DMS 273 treated with DMSO at 0.1 percent for 48 hours (cell line): ENCODE results near the gene TBCCD1.
"Not testable (repeated sequence)": the region's sequence is repeated elsewhere in the genome, so short reads cannot be mapped to it uniquely, and the experiment has no call there.

Experiments used
- DNase-seq: peaks from one replicate; lab custom pipeline; 2025; lab: John Stamatoyannopoulos, UW

Gene TBCCD1

GRCh38 chr3:186594591-186595113, 27.5 kb upstream of the TBCCD1 start:
- DNase-seq, result no peak

DNA sequence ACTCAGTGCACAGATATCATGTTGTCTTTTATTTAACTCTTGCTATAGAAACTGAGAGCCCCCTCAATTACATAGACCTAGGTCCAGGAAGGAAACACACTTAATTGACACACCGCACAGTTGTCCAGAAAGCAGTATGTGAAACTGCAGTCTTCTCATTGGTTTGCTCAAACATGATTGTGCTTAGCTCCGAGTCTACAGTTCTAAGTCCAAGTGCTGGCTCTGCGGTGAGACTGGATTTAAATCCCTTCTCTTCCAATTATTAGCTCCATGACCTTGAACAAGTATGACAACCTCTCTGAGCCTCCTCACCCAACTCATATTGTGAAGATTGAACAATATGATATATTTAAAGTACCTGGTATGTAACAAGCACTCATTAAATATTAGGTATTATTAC, 26.7 kb upstream of the TBCCD1 start:
- no peak for DNase-seq

DNA sequence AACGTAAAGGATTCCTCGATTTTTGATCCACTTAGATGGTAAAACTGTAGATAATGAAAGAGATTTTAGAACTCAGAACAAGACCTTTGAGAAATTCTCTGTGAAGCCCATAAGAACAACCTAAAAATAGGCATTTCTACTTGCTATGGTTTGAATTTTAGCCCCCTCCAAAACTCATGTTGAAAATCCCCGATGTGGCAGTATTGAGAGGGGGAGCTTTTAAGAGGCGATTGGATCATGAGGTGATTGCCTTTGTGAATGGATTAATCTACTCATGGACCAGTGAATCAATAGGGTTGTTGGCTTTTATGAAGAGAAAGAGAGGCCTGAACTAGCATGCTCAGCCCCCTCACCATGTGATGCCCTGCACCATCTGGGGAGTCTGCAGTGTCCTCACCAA, 25.5 kb upstream of the TBCCD1 start:
- no peak for DNase-seq

DNA sequence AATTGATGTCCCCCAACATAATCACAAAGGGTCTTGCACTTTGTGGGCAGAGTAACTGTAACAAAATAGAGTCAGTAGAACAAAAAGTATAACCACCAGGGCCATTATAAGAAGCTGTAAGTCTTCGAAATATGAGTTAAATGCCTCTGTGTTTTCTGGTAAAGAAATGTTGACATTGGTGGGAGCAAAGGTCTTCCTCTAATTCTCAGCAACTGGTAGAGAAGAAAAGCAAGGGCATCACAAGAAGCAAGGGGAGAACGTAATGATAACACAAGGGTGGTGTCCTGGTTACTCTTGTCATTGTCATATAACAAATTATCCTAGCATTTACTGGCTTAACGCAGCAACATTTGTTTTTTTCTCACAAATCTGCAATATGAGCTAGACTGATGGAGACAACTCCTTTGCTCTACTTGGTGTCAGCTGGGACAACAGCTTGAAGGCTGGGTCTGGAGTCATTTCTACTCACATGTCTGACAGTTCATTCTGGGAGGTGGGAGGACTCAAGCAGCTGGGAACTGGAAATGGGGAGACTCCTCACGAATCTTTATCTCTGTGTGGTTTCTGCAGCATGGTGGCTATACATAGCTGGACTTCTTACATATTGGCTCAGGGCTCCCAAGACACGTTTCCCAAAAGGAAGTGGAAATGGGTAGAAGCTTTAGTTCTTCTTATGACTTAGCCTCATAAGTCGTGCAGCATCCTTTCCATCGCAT, 23.6 kb upstream of the TBCCD1 start:
- DNase-seq, result no peak

DNA sequence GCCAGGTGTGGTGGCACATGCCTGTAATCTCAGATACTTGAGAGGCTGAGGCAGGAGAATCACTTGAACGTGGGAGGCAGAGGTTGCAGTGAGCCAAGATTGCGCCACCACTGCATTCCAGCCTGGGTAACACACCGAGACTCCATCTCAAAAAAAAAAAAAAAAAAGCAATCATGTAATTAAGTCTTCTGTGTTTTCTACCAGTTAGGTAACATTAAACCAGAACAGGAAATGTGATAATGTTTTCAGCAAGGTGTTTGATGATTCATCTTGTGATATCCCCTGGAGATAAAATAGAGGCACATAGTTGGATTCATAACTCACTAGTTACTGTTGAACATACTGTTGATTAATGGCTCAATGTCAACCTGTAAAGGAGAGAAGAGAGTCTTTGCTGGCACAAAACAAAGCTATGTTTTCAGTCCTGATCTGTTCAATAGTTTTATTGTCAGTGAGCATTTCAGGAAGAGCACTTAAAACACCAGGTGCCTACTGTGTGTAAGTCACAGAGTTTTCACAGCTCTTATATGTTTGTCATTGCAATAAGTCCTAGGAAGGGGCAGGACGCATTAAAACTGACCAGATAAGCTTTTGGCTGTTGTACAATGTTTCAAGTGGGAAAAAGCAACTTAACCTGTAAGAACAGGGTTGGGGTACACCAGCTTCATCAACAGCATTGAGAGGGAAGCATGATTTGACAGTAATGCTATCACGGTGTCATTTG, 22.9 kb upstream of the TBCCD1 start:
- DNase-seq, result no peak

DNA sequence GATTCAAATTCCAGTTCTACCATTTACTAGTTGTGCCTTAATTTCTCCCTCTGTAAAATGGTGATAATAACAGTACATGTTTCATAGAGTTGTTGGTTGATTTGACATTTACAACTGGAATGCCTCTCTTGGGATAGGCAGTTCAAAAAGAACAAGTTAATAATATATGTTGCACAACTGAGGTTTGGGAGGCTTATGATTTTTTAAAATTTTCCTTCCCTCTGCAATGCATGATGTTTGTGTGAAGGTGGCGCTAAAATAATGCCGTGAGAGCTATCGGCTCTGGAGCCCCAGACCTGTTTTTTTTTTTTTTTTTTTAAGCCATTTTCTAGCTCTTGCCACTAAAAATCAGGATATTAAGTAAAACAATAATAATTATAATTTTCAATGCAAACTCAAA, 22.0 kb upstream of the TBCCD1 start:
- DNase-seq, result no peak

- DNase-seq, result no peak
Observed at GRCh38 chr3:186588632-186589031, 21.5 kb upstream of the TBCCD1 start.

- DNase-seq, result no peak
Observed at GRCh38 chr3:186587183-186587582, 20.0 kb upstream of the TBCCD1 start.

GRCh38 chr3:186586245-186586644, 19.1 kb upstream of the TBCCD1 start:
- DNase-seq, result not testable (repeated sequence)

- no peak for DNase-seq
Observed at GRCh38 chr3:186583831-186584230, 16.7 kb upstream of the TBCCD1 start.

- no peak for DNase-seq
Observed at GRCh38 chr3:186582541-186582940, 15.4 kb upstream of the TBCCD1 start.

DNA sequence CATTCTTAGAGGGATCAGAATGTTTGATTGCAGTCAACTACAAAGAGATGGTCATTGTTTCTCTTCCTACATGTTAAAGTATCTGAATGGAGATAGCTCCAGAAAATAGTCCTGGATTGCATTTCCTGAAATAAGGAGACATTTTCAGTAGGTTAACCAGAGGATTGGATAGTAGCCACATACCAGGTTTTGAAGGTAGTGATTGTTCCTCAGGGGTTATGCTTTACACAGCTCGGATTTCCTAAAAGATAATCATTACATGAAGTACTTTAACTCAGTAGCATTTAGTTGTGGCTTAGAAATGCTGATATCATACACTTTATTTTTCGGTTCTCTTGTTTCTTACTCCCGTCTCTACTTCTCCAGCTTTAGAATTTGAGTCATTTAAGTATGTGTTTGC, 13.6 kb upstream of the TBCCD1 start:
- no peak for DNase-seq

DNA sequence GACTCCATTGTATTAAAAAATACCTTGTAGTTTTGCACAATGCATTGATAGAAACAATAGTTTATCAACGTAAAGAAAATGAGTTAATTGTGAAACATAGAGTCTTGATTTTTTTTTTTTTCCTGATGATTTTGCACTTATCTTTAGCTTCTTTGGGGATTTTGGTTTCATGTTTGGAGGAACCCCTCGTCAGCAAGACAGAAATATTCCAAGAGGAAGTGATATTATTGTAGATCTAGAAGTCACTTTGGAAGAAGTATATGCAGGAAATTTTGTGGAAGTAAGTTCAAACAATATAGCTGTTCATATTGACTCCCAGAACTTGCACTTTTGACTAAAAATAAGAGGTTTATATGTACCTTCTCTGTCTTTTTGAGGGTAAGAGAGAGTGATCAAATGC, 10.4 kb upstream of the TBCCD1 start:
- no peak for DNase-seq

DNA sequence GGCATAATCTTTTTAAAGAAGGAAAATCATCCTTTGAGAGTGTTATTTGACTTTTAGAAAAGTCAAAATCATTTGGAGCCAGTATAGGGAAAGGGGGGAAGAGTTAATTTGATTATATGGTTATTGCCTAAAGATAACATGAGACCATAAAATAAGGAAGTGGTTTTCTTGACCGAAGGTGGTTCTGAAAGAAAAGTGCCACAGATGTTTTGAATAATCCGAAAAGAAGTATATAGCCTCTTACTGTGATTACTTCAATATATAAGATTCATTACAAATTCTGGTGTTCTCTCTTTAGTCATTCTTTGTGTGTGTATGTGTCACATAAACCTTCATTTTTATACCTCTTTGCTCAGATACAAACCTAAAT, 4.5 kb upstream of the TBCCD1 start:
- no peak for DNase-seq

- no peak for DNase-seq
Observed at GRCh38 chr3:186570941-186571643, 4.0 kb upstream of the TBCCD1 start.

GRCh38 chr3:186570096-186570940, 3.2 kb upstream of the TBCCD1 start, which contains the start of gene DNAJB11:
Gene DNAJB11 (plus strand): TSS chr3:186570720. CDS start chr3:186570898, 178 bp downstream.
- DNase-seq, result peak; percentile 99

- no peak for DNase-seq
Observed at GRCh38 chr3:186569779-186570095, 2.6 kb upstream of the TBCCD1 start.

DNA sequence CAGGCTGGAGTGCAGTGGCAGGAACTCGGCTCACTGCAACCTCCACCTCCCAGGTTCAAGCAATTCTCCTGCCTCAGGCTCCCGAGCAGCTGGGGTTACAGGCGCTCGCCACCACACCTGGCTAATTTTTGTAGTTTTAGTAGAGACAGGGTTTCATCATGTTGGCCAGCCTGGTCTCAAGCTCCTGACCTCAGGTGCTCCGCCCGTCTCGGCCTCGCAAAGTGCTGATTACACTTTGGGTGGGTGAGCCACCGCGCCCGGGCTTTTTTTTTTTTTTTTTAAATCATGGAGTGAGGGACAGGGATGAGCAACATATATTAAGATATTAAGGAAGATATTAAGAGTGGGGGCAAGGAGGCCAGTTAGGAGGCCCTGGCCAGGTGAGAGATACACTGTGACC, 2.2 kb upstream of the TBCCD1 start:
- not testable (repeated sequence) for DNase-seq

DNA sequence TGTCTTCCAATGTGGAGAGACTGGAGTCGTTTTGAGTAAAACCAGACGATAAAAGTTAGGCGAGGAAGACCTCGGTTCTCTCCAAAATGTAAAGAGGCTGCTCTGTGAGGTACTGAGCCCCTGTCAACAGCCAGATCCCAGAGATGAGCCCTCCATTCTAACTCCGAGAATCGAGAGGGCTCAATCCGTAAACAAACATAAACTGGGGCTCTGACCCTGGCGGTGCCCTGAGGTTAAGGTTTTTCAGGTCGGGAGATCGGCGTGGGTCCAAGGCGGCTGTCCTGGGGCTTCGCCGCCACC, 417 bp downstream of the TBCCD1 start:
- no peak for DNase-seq

DNA sequence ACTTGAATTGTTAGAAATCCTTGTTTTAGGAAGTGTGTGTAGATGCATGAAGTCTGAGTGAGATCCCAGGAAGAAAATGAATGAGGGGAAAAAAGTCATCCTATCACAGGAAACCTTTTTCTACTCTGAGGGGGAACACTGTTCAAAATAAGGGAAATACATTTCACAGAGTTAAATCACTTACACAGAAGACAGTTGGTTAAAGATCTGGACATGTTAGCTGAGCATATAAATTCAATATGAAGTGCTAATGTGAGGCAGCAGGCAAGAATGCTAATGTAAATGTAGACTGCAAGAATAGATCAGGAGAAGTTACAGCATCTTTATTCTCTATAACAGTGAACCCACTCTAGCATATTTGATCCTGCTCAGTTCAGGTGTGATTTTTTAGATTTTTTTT, 2.6 kb downstream of the TBCCD1 start:
- no peak for DNase-seq

GRCh38 chr3:186552408-186553031, 14.6 kb downstream of the TBCCD1 start:
- no peak for DNase-seq

DNA sequence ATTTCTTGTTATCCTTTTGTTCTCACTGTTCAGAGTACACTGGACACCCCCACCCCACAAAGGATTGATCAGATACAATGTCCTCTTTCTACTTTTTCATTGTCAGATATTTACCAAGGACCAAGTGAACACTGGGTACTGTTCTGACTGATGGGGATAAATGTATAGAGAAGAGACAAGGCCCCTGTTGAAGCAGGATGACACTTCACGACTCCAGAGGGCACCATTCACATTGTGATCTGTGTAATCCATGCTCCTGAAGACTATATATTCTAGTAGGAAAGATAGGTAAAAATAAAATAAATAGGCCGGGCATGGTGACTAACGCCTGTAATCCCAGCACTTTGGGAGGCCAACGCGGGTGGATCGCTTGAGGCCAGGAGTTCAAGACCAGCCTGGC, 15.8 kb downstream of the TBCCD1 start:
- DNase-seq, result no peak
